T-cell (primary cell): ENCODE results near the gene INO80D. TPM values are rescaled to one million over a fixed set of nuclear protein-coding genes. Genes with fewer than 3 reads are reported as not detected.
A peak's percentile ranks its signal among the peaks of the same experiment; 100 is the strongest.

Source experiments
- ATAC-seq, 4 experiments: fragments of 200-7000 bp in 3 of 4; fragments of 150-1000 bp in 1 of 4; cut with Tn5 transposase; replicated peaks in 1 of 4; 1 replicate in 3 of 4; 2 replicates in 1 of 4; pipeline ENCODE4 v1.10.0; 2021; ENCODE audit warnings: moderate library complexity in 3 of 4, mild to moderate bottlenecking in 2 of 4, moderate number of reproducible peaks in 1 of 4
- CTCF ChIA-PET, 2 donors: fragments of 300-600 bp; sonication (Branson Sonifier 250); formaldehyde crosslinking; loops; one replicate each; lab custom pipeline; 2022; ENCODE audit warnings: antibody characterized with exemption in 2 of 2; lab: Charles Lee
- POLR2A ChIA-PET, 2 donors: fragments of 300-600 bp; sonication (Branson Sonifier 250); formaldehyde crosslinking; loops; one replicate each; lab custom pipeline; 2022; ENCODE audit warnings: antibody characterized with exemption in 2 of 2; lab: Charles Lee
- DNase-seq, 35 experiments: peaks; one replicate each; pipeline versions ENCODE4 v3.0.0 to v3.0.0-alpha.2; 2013 to 2023
- H3K27ac ChIP-seq: one replicate; pipeline ENCODE4 v1.5.1; 2013; ENCODE audit warnings: low read length
- H3K27me3 ChIP-seq, 2 experiments: replicated peaks in 1 of 2; 1 replicate in 1 of 2; 2 replicates in 1 of 2; pipeline versions ENCODE4 v1.6.1 to v1.7.0; 2013; ENCODE audit warnings: low read length in 1 of 2, mixed read lengths in 1 of 2; ENCODE audit not compliant: control insufficient read depth in 2 of 2, insufficient read depth in 2 of 2; ENCODE audit errors: extremely low read depth in 1 of 2
- H3K36me3 ChIP-seq, 2 donors: 1 replicate in 1 of 2; 2 replicates in 1 of 2; pipeline versions ENCODE4 v1.6.1 to v1.7.0; 2013; ENCODE audit warnings: low read length in 1 of 2; ENCODE audit not compliant: control insufficient read depth in 2 of 2, insufficient read depth in 1 of 2; ENCODE audit errors: extremely low read depth in 1 of 2
- H3K4me1 ChIP-seq, 2 experiments: 1 replicate in 1 of 2; 2 replicates in 1 of 2; pipeline versions ENCODE4 v1.6.1 to v1.7.0; 2013; ENCODE audit warnings: low read length in 2 of 2, mixed read lengths in 1 of 2; ENCODE audit not compliant: insufficient read depth in 2 of 2, control insufficient read depth in 1 of 2; ENCODE audit errors: extremely low read depth in 1 of 2
- H3K4me3 ChIP-seq, 2 donors: 1 replicate in 1 of 2; 2 replicates in 1 of 2; pipeline versions ENCODE4 v1.5.1 to v1.7.0; 2013; ENCODE audit warnings: mild to moderate bottlenecking in 2 of 2, low read length in 1 of 2, moderate library complexity in 1 of 2; ENCODE audit not compliant: control insufficient read depth in 1 of 2; ENCODE audit errors: extremely low read depth in 1 of 2
- H3K9me3 ChIP-seq: 2 replicates; pipeline ENCODE4 v1.7.0; 2013
- H3K27ac Mint-ChIP-seq, 2 donors: one replicate each; pipeline ENCODE4 v1.8.0; 2020 to 2021; ENCODE audit warnings: mild to moderate bottlenecking in 2 of 2, mixed read lengths in 2 of 2
- H3K27me3 Mint-ChIP-seq, 2 donors: one replicate each; pipeline ENCODE4 v1.8.0; 2021 to 2022; ENCODE audit warnings: mixed read lengths in 2 of 2
- H3K36me3 Mint-ChIP-seq: one replicate; pipeline ENCODE4 v1.8.0; 2021; ENCODE audit warnings: mixed read lengths
- H3K4me1 Mint-ChIP-seq, 3 donors: one replicate each; pipeline ENCODE4 v1.8.0; 2020 to 2022; ENCODE audit warnings: mixed read lengths in 3 of 3, mild to moderate bottlenecking in 1 of 3
- H3K4me3 Mint-ChIP-seq, 3 donors: one replicate each; pipeline ENCODE4 v1.8.0; 2020 to 2022; ENCODE audit warnings: mild to moderate bottlenecking in 3 of 3, mixed read lengths in 3 of 3, moderate library complexity in 3 of 3
- H3K9me3 Mint-ChIP-seq, 3 donors: one replicate each; pipeline ENCODE4 v1.8.0; 2020 to 2022; ENCODE audit warnings: mixed read lengths in 3 of 3
- WGBS: methylation state at CpG from one replicate; pipeline ENCODE4 v1.1.5; 2013; ENCODE audit warnings: missing lambda C conversion rate; ENCODE audit not compliant: insufficient coverage; 5-methylcytosine and 5-hydroxymethylcytosine counted together
- total RNA-seq, 35 experiments: library from RNA in 6 of 35; stranded (reverse) in 6 of 35; fragments of 120-200 nt in 1 of 35; gene quantifications; one replicate each; pipeline versions ENCODE4 v1.2.1 to v1.2.4 and lab custom pipeline; 2013 to 2026

The INO80D gene
- total RNA-seq, 5 donors from 2014 or later (not counting 1 experiment from before 2014, with no cell fraction given), result 34.2 to 49.8 (median 41.9) TPM

- ATAC-seq, result no peak
- no peaks in the 10 kb centered on the region for H3K9me3 Mint-ChIP-seq
- H3K4me3 Mint-ChIP-seq, result no peak overlapping the region
- Histone ChIP-seq H3K4me3 (no peak overlapping the region), H3K27me3 (peaks cover 0 to 18% of the 10 kb centered on the region in 2 experiments), H3K9me3 (no peaks in the 10 kb centered on the region), H3K27ac (no peak overlapping the region), H3K36me3 (no peaks in the 10 kb centered on the region), H3K4me1 (no peaks in the 10 kb centered on the region)
- H3K4me1 Mint-ChIP-seq, result no peaks in the 10 kb centered on the region
- WGBS, result 89% methylated on average over 3 of the region's 4 CpGs
- POLR2A ChIA-PET, result no interaction called here
- CTCF ChIA-PET, result interaction anchor here in 1 of 2 donors (0.7 kb wide), 1 partner anchor 9 kb away, joined by 3 read pairs; no protein-coding TSS in a partner anchor
- no peak overlapping the region for H3K27ac Mint-ChIP-seq
- H3K36me3 Mint-ChIP-seq, result no peaks in the 10 kb centered on the region
- H3K27me3 Mint-ChIP-seq, result peaks cover 3 to 7% of the 10 kb centered on the region in 2 donors
- DNase-seq, result no peak
Observed at GRCh38 chr2:205969584-205969983, 116.4 kb downstream of the INO80D start.

GRCh38 chr2:205967391-205968075 lies 118.4 kb downstream of the INO80D start:
- 67% methylated on average over 5 of the region's 7 CpGs for whole genome bisulfite sequencing
- no peaks in the 10 kb centered on the region for H3K36me3 ChIP-seq
- ATAC-seq, result no peak
- no peak for DNase-seq
- Mint-ChIP-seq H3K4me1 (no peaks in the 10 kb centered on the region), H3K27ac (no peak overlapping the region), H3K36me3 (no peaks in the 10 kb centered on the region), H3K27me3 (peaks cover 3 to 7% of the 10 kb centered on the region in 2 donors), H3K4me3 (no peak overlapping the region), H3K9me3 (no peaks in the 10 kb centered on the region)
- H3K4me3 ChIP-seq, result no peak overlapping the region
- ChIA-PET CTCF (no interaction called here), POLR2A (no interaction called here)
- no peak overlapping the region for H3K27ac ChIP-seq
- H3K4me1 ChIP-seq, result no peaks in the 10 kb centered on the region
- peaks cover 0 to 10% of the 10 kb centered on the region in 2 experiments for H3K27me3 ChIP-seq
- H3K9me3 ChIP-seq, result no peaks in the 10 kb centered on the region

GRCh38 chr2:205965707-205966106 lies 120.3 kb downstream of the INO80D start:
- Histone ChIP-seq H3K9me3 (no peaks in the 10 kb centered on the region), H3K27ac (no peak overlapping the region), H3K4me1 (no peaks in the 10 kb centered on the region), H3K27me3 (peaks cover 0 to 10% of the 10 kb centered on the region in 2 experiments), H3K4me3 (no peak overlapping the region), H3K36me3 (no peaks in the 10 kb centered on the region)
- Mint-ChIP-seq H3K36me3 (no peaks in the 10 kb centered on the region), H3K4me1 (no peaks in the 10 kb centered on the region), H3K9me3 (no peaks in the 10 kb centered on the region), H3K27me3 (peaks cover 0 to 3% of the 10 kb centered on the region in 2 donors), H3K27ac (no peak overlapping the region), H3K4me3 (no peak overlapping the region)
- 98% methylated on average over 14 of the region's 15 CpGs for WGBS
- CTCF ChIA-PET, result no interaction called here
- no peak for DNase-seq
- ATAC-seq, result no peak
- POLR2A ChIA-PET, result no interaction called here

- Histone ChIP-seq H3K27ac (no peak overlapping the region), H3K36me3 (no peaks in the 10 kb centered on the region), H3K4me1 (no peaks in the 10 kb centered on the region), H3K4me3 (no peak overlapping the region), H3K27me3 (peaks cover 0 to 10% of the 10 kb centered on the region in 2 experiments), H3K9me3 (no peaks in the 10 kb centered on the region)
- ChIA-PET POLR2A (interaction anchor here in 1 of 2 donors (0.6 kb wide), 1 partner anchor 256 kb away, joined by 3 read pairs; no protein-coding TSS in a partner anchor), CTCF (no interaction called here)
- ATAC-seq (no peak), DNase-seq (no peak)
- Mint-ChIP-seq H3K9me3 (no peaks in the 10 kb centered on the region), H3K27ac (no peak overlapping the region), H3K36me3 (no peaks in the 10 kb centered on the region), H3K27me3 (no peaks in the 10 kb centered on the region), H3K4me1 (no peaks in the 10 kb centered on the region), H3K4me3 (no peak overlapping the region)
- 50% methylated on average over 3 of the region's 8 CpGs for WGBS
Observed at GRCh38 chr2:205964111-205964761, 121.7 kb downstream of the INO80D start.

GRCh38 chr2:205959521-205959920 lies 126.5 kb downstream of the INO80D start:
- ATAC-seq, result no peak
- ChIA-PET CTCF (no interaction called here), POLR2A (no interaction called here)
- 93% methylated on average over 6 of the region's 9 CpGs for WGBS
- Mint-ChIP-seq H3K27ac (no peak overlapping the region), H3K4me3 (no peak overlapping the region), H3K36me3 (no peaks in the 10 kb centered on the region), H3K9me3 (no peaks in the 10 kb centered on the region), H3K4me1 (peaks cover 0 to 3% (median 0%) of the 10 kb centered on the region in 3 donors), H3K27me3 (peaks cover 5% of the 10 kb centered on the region in 2 donors)
- Histone ChIP-seq H3K9me3 (no peaks in the 10 kb centered on the region), H3K4me3 (no peak overlapping the region), H3K4me1 (peaks cover 0 to 13% of the 10 kb centered on the region in 2 experiments), H3K27me3 (peaks cover 0 to 18% of the 10 kb centered on the region in 2 experiments), H3K36me3 (no peaks in the 10 kb centered on the region), H3K27ac (no peak overlapping the region)
- DNase-seq, result no peak

GRCh38 chr2:205957452-205958154 lies 128.4 kb downstream of the INO80D start:
- Histone ChIP-seq H3K9me3 (no peaks in the 10 kb centered on the region), H3K27ac (no peak overlapping the region), H3K4me3 (no peak overlapping the region), H3K4me1 (peaks cover 0 to 13% of the 10 kb centered on the region in 2 experiments), H3K27me3 (peaks cover 0 to 18% of the 10 kb centered on the region in 2 experiments), H3K36me3 (no peaks in the 10 kb centered on the region)
- Mint-ChIP-seq H3K9me3 (peaks cover 0 to 4% (median 3%) of the 10 kb centered on the region in 3 donors), H3K4me3 (no peak overlapping the region), H3K4me1 (peaks cover 0 to 5% (median 0%) of the 10 kb centered on the region in 3 donors), H3K27me3 (peaks cover 5% of the 10 kb centered on the region in 2 donors), H3K27ac (no peak overlapping the region), H3K36me3 (no peaks in the 10 kb centered on the region)
- POLR2A ChIA-PET, result no interaction called here
- CTCF ChIA-PET, result interaction anchor here in 1 of 2 donors (0.7 to 1.1 kb wide), 2 partner anchors 12 to 313 kb away, joined by 4 to 5 read pairs; no protein-coding TSS in a partner anchor
- DNase-seq (peak in 8 of 35 experiments; percentile 3 to 30 (median 8)), ATAC-seq (peak in 1 of 4 experiments; percentile 55)
- WGBS, result 55% methylated on average over 10 of the region's 11 CpGs
